ENCODE measurements around the gene RASGRP3. TPM values are rescaled to one million over a fixed set of nuclear protein-coding genes. Genes with fewer than 3 reads are reported as not detected.

RASGRP3 gene
- total RNA-seq, 2 donors from 2014 or later = 1.5 to 26.2 TPM

DNA sequence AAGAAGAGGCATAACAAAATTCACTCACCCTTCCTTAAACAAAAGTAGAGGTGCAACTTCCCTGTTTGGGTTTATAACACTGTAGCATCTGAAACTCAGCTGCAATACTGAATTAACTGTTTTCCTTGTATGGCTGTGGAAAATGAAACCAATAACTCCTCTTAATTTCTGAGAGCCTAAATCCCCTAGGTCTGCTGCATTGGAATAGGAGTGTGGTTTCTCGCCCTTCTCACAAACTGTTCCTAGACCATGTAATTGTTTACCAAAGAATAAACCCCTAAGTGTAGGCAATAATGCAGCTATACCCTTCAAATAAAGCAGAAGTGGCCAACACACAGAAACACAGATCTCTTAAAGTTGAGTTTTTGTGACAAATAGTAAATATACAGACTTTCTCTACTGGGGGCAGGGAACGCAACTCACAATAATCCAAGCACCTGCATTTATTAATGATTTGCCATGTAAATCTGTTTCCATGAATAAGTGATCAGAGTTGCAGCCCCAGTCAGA, 52.0 kb downstream of the RASGRP3 start:
- ATAC-seq = no peak
- peaks cover 0 to 4% of the 10 kb centered on the region in 2 donors for H3K27me3 Mint-ChIP-seq
- DNase-seq (ENCODE audit: low spot score) = no peak
- H3K4me3 Mint-ChIP-seq = no peak overlapping the region
- H3K27ac Mint-ChIP-seq = no peak overlapping the region
- H3K36me3 Mint-ChIP-seq = peaks cover 5% of the 10 kb centered on the region
- no peaks in the 10 kb centered on the region for H3K9me3 Mint-ChIP-seq
- peaks cover 0 to 8% of the 10 kb centered on the region in 2 donors for H3K4me1 Mint-ChIP-seq (ENCODE audit: low read depth in 2 of 2)

- peaks cover 0 to 4% of the 10 kb centered on the region in 2 donors for H3K27me3 Mint-ChIP-seq
- no peak overlapping the region for H3K4me3 Mint-ChIP-seq
- H3K27ac Mint-ChIP-seq = no peak overlapping the region
- no peaks in the 10 kb centered on the region for H3K9me3 Mint-ChIP-seq
- no peak for ATAC-seq
- no peak for DNase-seq (ENCODE audit: low spot score)
- peaks cover 5% of the 10 kb centered on the region for H3K36me3 Mint-ChIP-seq
- H3K4me1 Mint-ChIP-seq (ENCODE audit: low read depth in 2 of 2) = peaks cover 0 to 8% of the 10 kb centered on the region in 2 donors
Measured at GRCh38 chr2:33529771-33530481, 53.5 kb downstream of the RASGRP3 start.

DNA sequence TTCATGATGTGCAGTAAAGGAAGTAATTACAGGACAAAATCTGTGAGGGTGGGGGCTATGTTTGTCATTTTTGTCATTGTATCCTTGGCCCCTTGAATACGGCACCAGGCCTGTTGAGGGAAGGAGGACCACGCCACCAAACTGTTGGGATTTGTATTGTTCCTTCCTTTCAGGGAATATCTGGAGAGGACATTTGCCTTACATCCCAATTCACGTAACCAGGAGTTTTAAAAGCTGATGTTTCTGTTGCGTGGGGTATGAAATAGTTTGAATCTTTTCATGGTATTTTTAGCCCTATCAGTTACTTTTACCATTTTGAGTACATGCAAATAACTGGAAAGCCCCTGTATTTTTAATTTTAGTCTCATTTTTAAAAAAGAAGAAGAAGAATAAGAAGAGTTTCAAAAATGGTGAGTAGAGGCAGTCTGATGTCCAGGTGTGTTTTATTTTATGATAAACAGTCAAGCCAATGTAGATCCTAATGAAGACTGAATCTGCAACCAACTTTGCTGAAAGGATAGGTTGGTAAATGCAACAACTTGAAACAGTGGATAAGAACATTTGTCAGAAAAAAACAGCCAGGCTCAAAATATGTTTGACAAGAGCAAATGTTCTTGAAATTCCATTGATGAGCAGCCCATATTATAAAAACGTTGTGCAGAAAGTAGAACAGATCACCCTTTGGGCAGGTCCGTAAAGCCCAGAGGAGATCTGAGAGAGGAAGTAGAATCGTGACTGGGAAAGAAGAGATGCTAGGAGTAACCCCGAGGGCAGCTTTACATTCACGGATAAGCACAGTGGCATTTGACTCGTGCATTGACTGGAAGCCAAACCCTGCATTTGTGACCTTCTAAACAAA, 54.5 kb downstream of the RASGRP3 start:
- no peak overlapping the region for H3K27ac Mint-ChIP-seq
- H3K36me3 Mint-ChIP-seq = peaks cover 5% of the 10 kb centered on the region
- no peak for DNase-seq (ENCODE audit: low spot score)
- ATAC-seq = no peak
- H3K4me3 Mint-ChIP-seq = no peak overlapping the region
- no peaks in the 10 kb centered on the region for H3K9me3 Mint-ChIP-seq
- peaks cover 0 to 8% of the 10 kb centered on the region in 2 donors for H3K4me1 Mint-ChIP-seq (ENCODE audit: low read depth in 2 of 2)
- peaks cover 0 to 4% of the 10 kb centered on the region in 2 donors for H3K27me3 Mint-ChIP-seq

DNA sequence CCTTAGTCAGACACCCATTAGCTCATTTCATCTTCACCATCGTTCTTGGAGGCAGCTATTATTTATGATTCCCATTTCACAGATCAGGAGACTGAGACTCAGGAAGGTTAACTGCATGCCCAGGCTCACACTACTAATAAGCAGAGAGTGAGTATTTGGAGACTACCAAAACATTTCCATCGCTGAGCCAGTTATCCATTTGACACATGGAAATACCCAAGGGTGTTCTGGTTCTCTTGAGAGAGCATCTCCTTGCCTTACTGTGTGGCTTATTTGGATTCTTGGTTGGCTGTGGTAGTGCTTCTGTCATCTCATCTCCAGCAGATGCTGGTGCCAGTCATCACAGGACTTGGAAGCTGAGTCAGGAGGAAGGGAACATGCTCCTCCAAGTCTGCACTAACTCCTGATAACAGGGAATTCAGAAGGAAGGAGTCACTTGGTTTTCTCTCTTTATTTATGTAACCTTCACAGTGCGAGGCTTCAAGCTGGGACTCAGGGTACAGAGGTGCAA, 55.2 kb downstream of the RASGRP3 start:
- no peak overlapping the region for H3K27ac Mint-ChIP-seq

GRCh38 chr2:33532146-33532545, 55.7 kb downstream of the RASGRP3 start:
- no peak for DNase-seq (ENCODE audit: low spot score)
- no peak for ATAC-seq
- Mint-ChIP-seq H3K4me3 (no peak overlapping the region), H3K9me3 (no peaks in the 10 kb centered on the region), H3K4me1 (ENCODE audit: low read depth in 2 of 2) (peaks cover 0 to 8% of the 10 kb centered on the region in 2 donors), H3K36me3 (peaks cover 5% of the 10 kb centered on the region), H3K27me3 (peaks cover 0 to 4% of the 10 kb centered on the region in 2 donors), H3K27ac (no peak overlapping the region)

More for the DNA sequence above, 55.2 kb downstream of the RASGRP3 start:
- no peak overlapping the region for H3K4me3 Mint-ChIP-seq
- H3K27me3 Mint-ChIP-seq = peaks cover 0 to 4% of the 10 kb centered on the region in 2 donors
- ATAC-seq (no peak), DNase-seq (ENCODE audit: low spot score) (no peak)
- H3K9me3 Mint-ChIP-seq = no peaks in the 10 kb centered on the region
- H3K36me3 Mint-ChIP-seq = peaks cover 5% of the 10 kb centered on the region
- peaks cover 0 to 8% of the 10 kb centered on the region in 2 donors for H3K4me1 Mint-ChIP-seq (ENCODE audit: low read depth in 2 of 2)

DNA sequence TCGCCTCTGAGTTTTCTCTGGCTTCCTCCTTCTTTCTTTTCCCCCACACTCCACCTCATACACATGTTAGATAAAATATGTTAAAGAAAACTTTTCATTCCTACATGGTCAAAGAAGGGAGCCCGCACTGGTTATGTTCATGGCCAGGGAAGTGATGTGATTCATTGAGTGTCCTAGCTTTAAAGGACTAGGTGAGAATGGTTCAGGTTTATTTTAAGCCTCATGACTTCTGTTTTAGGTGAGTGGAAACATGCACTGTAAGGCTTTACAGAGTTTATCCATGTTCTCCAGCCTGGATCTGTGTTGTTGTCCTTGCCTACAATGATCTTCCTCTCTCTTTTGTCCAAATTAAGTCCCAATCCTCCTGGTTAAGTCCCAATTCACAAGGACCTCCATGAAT, 56.5 kb downstream of the RASGRP3 start:
- Mint-ChIP-seq H3K4me1 (ENCODE audit: low read depth in 2 of 2) (peaks cover 0 to 4% of the 10 kb centered on the region in 2 donors), H3K9me3 (no peaks in the 10 kb centered on the region), H3K27ac (no peak overlapping the region), H3K36me3 (peaks cover 4% of the 10 kb centered on the region), H3K27me3 (peaks cover 0 to 2% of the 10 kb centered on the region in 2 donors), H3K4me3 (no peak overlapping the region)
- ATAC-seq = no peak
- DNase-seq (ENCODE audit: low spot score) = no peak

GRCh38 chr2:33535421-33535820, 59.0 kb downstream of the RASGRP3 start:
- Mint-ChIP-seq H3K9me3 (no peaks in the 10 kb centered on the region), H3K4me3 (no peak overlapping the region), H3K27me3 (peaks cover 0 to 4% of the 10 kb centered on the region in 2 donors), H3K27ac (no peak overlapping the region), H3K36me3 (no peaks in the 10 kb centered on the region), H3K4me1 (ENCODE audit: low read depth in 2 of 2) (no peaks in the 10 kb centered on the region)
- ATAC-seq (no peak), DNase-seq (ENCODE audit: low spot score) (no peak)

DNA sequence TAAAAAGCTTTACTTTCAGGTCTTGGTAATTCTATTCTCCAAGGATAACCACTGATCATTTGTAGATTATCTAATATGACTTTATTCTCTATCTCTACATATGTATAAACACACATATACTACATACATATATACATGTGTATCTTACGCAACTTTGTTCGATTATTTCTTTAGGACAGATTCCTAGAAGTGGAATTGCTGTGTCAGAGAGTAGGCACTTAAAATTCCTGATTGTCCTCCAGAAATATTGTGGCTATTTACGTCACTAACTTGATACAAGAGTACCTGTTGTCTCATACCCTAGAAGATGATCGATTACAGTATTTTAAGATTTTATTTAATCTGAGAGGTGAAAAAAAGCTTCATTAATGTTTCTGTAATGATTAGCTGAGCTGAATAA, 64.8 kb downstream of the RASGRP3 start:
- Mint-ChIP-seq H3K4me1 (ENCODE audit: low read depth in 2 of 2) (no peaks in the 10 kb centered on the region), H3K36me3 (no peaks in the 10 kb centered on the region), H3K9me3 (no peaks in the 10 kb centered on the region), H3K4me3 (no peak overlapping the region), H3K27ac (no peak overlapping the region), H3K27me3 (peaks cover 0 to 4% of the 10 kb centered on the region in 2 donors)
- ATAC-seq (no peak), DNase-seq (ENCODE audit: low spot score) (no peak)

DNA sequence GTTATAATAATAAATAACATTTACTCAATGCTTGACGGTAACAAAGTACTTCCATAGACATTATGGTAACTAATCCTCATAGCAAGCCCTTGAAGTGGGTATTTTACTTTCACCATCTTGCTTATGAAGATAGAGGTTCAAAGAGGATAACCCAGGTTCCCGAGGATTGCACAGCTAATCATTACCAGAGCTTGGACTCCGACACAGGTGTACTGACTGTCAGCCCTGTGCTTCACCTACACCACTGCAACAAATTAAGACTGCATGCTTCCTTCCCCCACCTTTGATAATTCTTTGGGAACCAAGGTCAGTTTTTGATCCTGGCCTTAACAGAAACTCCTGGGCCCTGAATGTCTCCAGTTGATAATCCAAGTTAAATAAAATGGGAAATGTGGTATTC, 73.8 kb downstream of the RASGRP3 start:
- ATAC-seq (no peak), DNase-seq (ENCODE audit: low spot score) (no peak)
- Mint-ChIP-seq H3K27ac (no peak overlapping the region), H3K27me3 (peaks cover 0 to 4% of the 10 kb centered on the region in 2 donors), H3K4me1 (ENCODE audit: low read depth in 2 of 2) (peaks cover 4 to 6% of the 10 kb centered on the region in 2 donors), H3K9me3 (no peaks in the 10 kb centered on the region), H3K36me3 (no peaks in the 10 kb centered on the region), H3K4me3 (no peak overlapping the region)

DNA sequence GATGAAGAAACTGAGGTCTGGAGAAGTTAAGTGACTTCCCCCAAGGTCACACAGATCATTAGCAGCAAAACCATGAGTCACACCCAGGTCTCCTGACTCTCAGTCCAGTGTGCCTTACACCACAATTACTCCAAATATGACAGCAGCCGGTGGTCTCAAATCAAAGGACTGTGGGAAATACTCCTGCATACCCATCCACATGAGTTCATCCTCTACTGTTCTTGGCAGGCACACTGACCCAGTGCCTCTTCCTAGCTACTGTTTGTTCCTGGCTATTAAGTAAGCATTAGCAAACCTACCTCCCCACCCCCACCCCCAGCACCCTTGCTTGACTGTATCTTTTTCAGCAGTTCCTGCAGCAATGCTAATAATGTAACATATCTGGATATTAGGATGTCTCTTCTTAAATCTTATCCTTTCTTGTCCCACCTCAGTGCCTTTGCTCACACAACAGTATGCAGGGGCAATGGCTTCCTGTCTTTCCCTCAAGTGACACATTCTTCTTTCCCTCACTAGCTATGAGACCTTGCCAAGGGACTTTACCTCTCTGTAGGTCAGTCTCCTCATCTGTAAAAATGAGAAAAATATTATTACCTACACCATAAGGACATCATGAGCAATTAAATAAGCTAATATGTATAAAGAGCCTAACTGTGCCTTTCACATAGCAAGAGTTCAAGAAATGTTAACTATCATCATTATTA, 76.5 kb downstream of the RASGRP3 start:
- no peak overlapping the region for H3K4me3 Mint-ChIP-seq
- DNase-seq (ENCODE audit: low spot score) = no peak
- no peak overlapping the region for H3K27ac Mint-ChIP-seq
- ATAC-seq = no peak
- H3K9me3 Mint-ChIP-seq = no peaks in the 10 kb centered on the region
- no peaks in the 10 kb centered on the region for H3K36me3 Mint-ChIP-seq
- no peaks in the 10 kb centered on the region for H3K27me3 Mint-ChIP-seq
- H3K4me1 Mint-ChIP-seq (ENCODE audit: low read depth in 2 of 2) = peaks cover 4 to 6% of the 10 kb centered on the region in 2 donors

- no peaks in the 10 kb centered on the region for H3K27me3 Mint-ChIP-seq
- H3K36me3 Mint-ChIP-seq = no peaks in the 10 kb centered on the region
- no peak overlapping the region for H3K4me3 Mint-ChIP-seq
- H3K9me3 Mint-ChIP-seq = no peaks in the 10 kb centered on the region
- DNase-seq (ENCODE audit: low spot score) = no peak
- no peak overlapping the region for H3K27ac Mint-ChIP-seq
- no peak for ATAC-seq
- H3K4me1 Mint-ChIP-seq (ENCODE audit: low read depth in 2 of 2) = peaks cover 4 to 6% of the 10 kb centered on the region in 2 donors
Measured at GRCh38 chr2:33555681-33556080, 79.2 kb downstream of the RASGRP3 start.

GRCh38 chr2:33559328-33559727, 82.9 kb downstream of the RASGRP3 start:
- Mint-ChIP-seq H3K36me3 (peaks cover 4% of the 10 kb centered on the region), H3K4me1 (ENCODE audit: low read depth in 2 of 2) (peaks cover 4 to 6% of the 10 kb centered on the region in 2 donors), H3K9me3 (no peaks in the 10 kb centered on the region), H3K4me3 (no peak overlapping the region), H3K27ac (no peak overlapping the region), H3K27me3 (no peaks in the 10 kb centered on the region)
- ATAC-seq (no peak), DNase-seq (ENCODE audit: low spot score) (no peak)

DNA sequence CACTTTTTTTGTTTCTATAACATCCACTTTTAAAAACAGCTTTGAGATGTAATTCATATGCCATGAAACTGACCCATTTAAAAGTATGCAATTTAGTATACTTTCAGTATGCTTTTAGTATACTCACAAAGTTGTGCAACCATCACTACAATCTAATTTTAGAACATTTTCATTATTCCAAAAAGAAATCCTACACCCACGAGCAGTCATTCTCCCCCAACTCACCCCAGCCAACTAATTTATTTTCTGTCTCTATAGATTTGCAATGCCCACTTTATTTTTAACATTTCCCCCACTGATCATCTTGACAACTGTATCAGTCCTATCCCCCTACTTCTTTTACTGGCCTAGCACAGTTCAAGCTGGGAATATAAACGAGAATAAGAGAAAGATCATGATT, 83.6 kb downstream of the RASGRP3 start:
- Mint-ChIP-seq H3K9me3 (no peaks in the 10 kb centered on the region), H3K36me3 (peaks cover 4% of the 10 kb centered on the region), H3K27ac (no peak overlapping the region), H3K4me1 (ENCODE audit: low read depth in 2 of 2) (peaks cover 0 to 1% of the 10 kb centered on the region in 2 donors), H3K4me3 (no peak overlapping the region), H3K27me3 (no peaks in the 10 kb centered on the region)
- DNase-seq (ENCODE audit: low spot score) (no peak), ATAC-seq (no peak)
